GM12892 (cell line): ENCODE results near the gene MICAL3.

Experiments
- POLR2A ChIP-seq: IDR thresholded peaks from 2 replicates; pipeline ENCODE4 v1.6.1; 2011; ENCODE audit warnings: low read depth, low read length, control low read depth
- POLR2AphosphoS5 ChIP-seq: IDR thresholded peaks from 2 replicates; pipeline ENCODE4 v1.6.1; 2011; ENCODE audit warnings: low read depth, low read length, control low read depth

- TF ChIP-seq POLR2AphosphoS5 (no peak), POLR2A (no peak)
These were observed 81.6 kb downstream of the MICAL3 start for GRCh38 chr22:17942721-17943120.
